Smooth muscle cell (in vitro differentiated cells): ENCODE measurements around the gene MGLL. TPM values are rescaled to one million over a fixed set of nuclear protein-coding genes. Genes with fewer than 3 reads are reported as not detected.

Experiments used
- DNase-seq: peaks from one replicate; lab custom pipeline; 2025; ENCODE audit not compliant: unreplicated experiment; lab: John Stamatoyannopoulos, UW
- H2AFZ ChIP-seq: fragments of 200-600 bp; sonication (generic); 2 replicates; pipeline ENCODE4 v1.6.0; 2016; ENCODE audit warnings: antibody characterized with exemption, low read depth, mild to moderate bottlenecking
- H3F3A ChIP-seq: fragments of 200-600 bp; sonication (generic); 2 replicates; pipeline ENCODE4 v1.6.0; 2017; ENCODE audit warnings: antibody characterized with exemption, low read depth
- H3K27ac ChIP-seq: fragments of 200-600 bp; sonication (generic); 2 replicates; pipeline ENCODE4 v1.5.1; 2016; ENCODE audit warnings: low read depth, mild to moderate bottlenecking
- H3K27me3 ChIP-seq: fragments of 200-600 bp; sonication (generic); 2 replicates; pipeline ENCODE4 v1.6.1; 2016; ENCODE audit warnings: low read depth, mild to moderate bottlenecking
- H3K36me3 ChIP-seq: fragments of 200-600 bp; sonication (generic); 2 replicates; pipeline ENCODE4 v1.5.1; 2016; ENCODE audit warnings: low read depth
- H3K4me1 ChIP-seq: fragments of 200-600 bp; sonication (generic); 2 replicates; pipeline ENCODE4 v1.5.1; 2016; ENCODE audit warnings: low read depth
- H3K4me2 ChIP-seq: fragments of 200-600 bp; sonication (generic); 2 replicates; pipeline ENCODE4 v1.6.0; 2016; ENCODE audit warnings: mild to moderate bottlenecking
- H3K4me3 ChIP-seq: fragments of 200-600 bp; sonication (generic); 2 replicates; pipeline ENCODE4 v1.5.1; 2016; ENCODE audit warnings: mild to moderate bottlenecking
- H3K79me2 ChIP-seq: fragments of 200-600 bp; sonication (generic); 2 replicates; pipeline ENCODE4 v1.6.0; 2016; ENCODE audit warnings: low read depth, mild to moderate bottlenecking
- H3K9ac ChIP-seq: fragments of 200-600 bp; sonication (generic); 2 replicates; pipeline ENCODE4 v1.6.0; 2016; ENCODE audit warnings: low read depth
- H3K9me3 ChIP-seq: fragments of 200-600 bp; sonication (generic); replicated peaks from 2 replicates; pipeline ENCODE4 v1.5.1; 2016; ENCODE audit warnings: low read depth
- H4K20me1 ChIP-seq: fragments of 200-600 bp; sonication (generic); 2 replicates; pipeline ENCODE4 v1.6.0; 2016; ENCODE audit warnings: low read depth
- CTCF ChIP-seq: fragments of 200-600 bp; sonication (generic); IDR thresholded peaks from 2 replicates; pipeline ENCODE4 v1.5.1; 2017; ENCODE audit warnings: borderline replicate concordance, mild to moderate bottlenecking, antibody characterized with exemption; ENCODE audit not compliant: insufficient read depth, poor library complexity, severe bottlenecking
- WGBS: methylation state at CpG from one replicate; pipeline ENCODE4 v1.1.7; 2016; ENCODE audit warnings: low lambda C conversion rate; 5-methylcytosine and 5-hydroxymethylcytosine counted together
- polyA plus RNA-seq: library from polyadenylated mRNA; unstranded; fragments of >200 nt; fragmentation: Nextera tagmentation; extraction: Ambion mirVana; gene quantifications from 2 replicates; pipeline ENCODE4 v1.2.1, GENCODE V29; 2016
- total RNA-seq: library from RNA; depleted of rRNA; stranded (reverse); fragments of >200 nt; gene quantifications from 2 replicates; pipeline ENCODE4 v1.2.3, GENCODE V29; 2014

The MGLL gene
- total and polyA plus RNA-seq, 2 experiments from 2014 or later: 13.6 to 22.5 TPM

- no peak for DNase-seq
- H3F3A ChIP-seq: peaks cover 4% of the 10 kb centered on the region
- no peak overlapping the region for H3K9ac ChIP-seq
- peaks cover 6% of the 10 kb centered on the region for H3K4me1 ChIP-seq
- peak overlapping the region; percentile 10 for H3K4me3 ChIP-seq
- no peaks in the 10 kb centered on the region for H3K36me3 ChIP-seq
- H4K20me1 ChIP-seq: no peaks in the 10 kb centered on the region
- no peak overlapping the region for H3K27ac ChIP-seq
- 75% methylated on average over 8 of the region's 8 CpGs for WGBS
- no peaks in the 10 kb centered on the region for H3K79me2 ChIP-seq
- peak overlapping the region; percentile 100 for H3K4me2 ChIP-seq
- TF ChIP-seq CTCF: no peak
- H3K9me3 ChIP-seq: no peaks in the 10 kb centered on the region
- H2AFZ ChIP-seq: no peak overlapping the region
- H3K27me3 ChIP-seq: no peaks in the 10 kb centered on the region
These were observed 921 bp downstream of the MGLL start for GRCh38 chr3:127821394-127821793.

- 73% methylated on average over 1 of the region's 1 CpG for WGBS
- Histone ChIP-seq H3F3A (peaks cover 4% of the 10 kb centered on the region), H3K4me2 (no peak overlapping the region), H3K79me2 (no peaks in the 10 kb centered on the region), H4K20me1 (no peaks in the 10 kb centered on the region), H2AFZ (no peak overlapping the region), H3K4me3 (peak overlapping the region; percentile 10), H3K27me3 (no peaks in the 10 kb centered on the region), H3K4me1 (peaks cover 6% of the 10 kb centered on the region), H3K27ac (peak overlapping the region; percentile 20), H3K9ac (no peak overlapping the region), H3K36me3 (no peaks in the 10 kb centered on the region), H3K9me3 (no peaks in the 10 kb centered on the region)
- no peak for TF ChIP-seq CTCF
- DNase-seq: no peak
These were observed 1.4 kb downstream of the MGLL start for GRCh38 chr3:127820826-127821313.

- DNase-seq: no peak
- no peaks in the 10 kb centered on the region for H3K36me3 ChIP-seq
- no peak for TF ChIP-seq CTCF
- no peaks in the 10 kb centered on the region for H3K79me2 ChIP-seq
- 61% methylated on average over 9 of the region's 9 CpGs for WGBS
- H3K4me1 ChIP-seq: peaks cover 6% of the 10 kb centered on the region
- no peaks in the 10 kb centered on the region for H3K27me3 ChIP-seq
- H3K27ac ChIP-seq: no peak overlapping the region
- no peak overlapping the region for H2AFZ ChIP-seq
- peaks cover 4% of the 10 kb centered on the region for H3F3A ChIP-seq
- H4K20me1 ChIP-seq: no peaks in the 10 kb centered on the region
- H3K9ac ChIP-seq: no peak overlapping the region
- no peak overlapping the region for H3K4me3 ChIP-seq
- no peaks in the 10 kb centered on the region for H3K9me3 ChIP-seq
- H3K4me2 ChIP-seq: no peak overlapping the region
These were observed 2.0 kb downstream of the MGLL start for GRCh38 chr3:127820221-127820825.

GRCh38 chr3:127819656-127820055 lies 2.7 kb downstream of the MGLL start:
- peaks cover 4% of the 10 kb centered on the region for H3F3A ChIP-seq
- H3K27me3 ChIP-seq: no peaks in the 10 kb centered on the region
- H2AFZ ChIP-seq: no peak overlapping the region
- no peaks in the 10 kb centered on the region for H3K36me3 ChIP-seq
- no peak for TF ChIP-seq CTCF
- no peak overlapping the region for H3K9ac ChIP-seq
- no peak for DNase-seq
- no peaks in the 10 kb centered on the region for H3K9me3 ChIP-seq
- H3K79me2 ChIP-seq: no peaks in the 10 kb centered on the region
- H4K20me1 ChIP-seq: no peaks in the 10 kb centered on the region
- H3K4me3 ChIP-seq: no peak overlapping the region
- H3K4me2 ChIP-seq: no peak overlapping the region
- 95% methylated on average over 2 of the region's 2 CpGs for WGBS
- no peak overlapping the region for H3K27ac ChIP-seq
- H3K4me1 ChIP-seq: peaks cover 6% of the 10 kb centered on the region
